Astrocyte (in vitro differentiated cells and primary cell): ENCODE data around the gene CCDC6. TPM values are rescaled to one million over a fixed set of nuclear protein-coding genes. Genes with fewer than 3 reads are reported as not detected.

Experiments
- DNase-seq: peaks from one replicate; pipeline ENCODE4 v3.0.0-alpha.2; 2010; ENCODE audit warnings: low read depth
- FAIRE-seq: peaks from 2 replicates; lab custom pipeline; 2011; peaks lifted over from hg19 to GRCh38; lab: Jason Lieb, UNC
- H2AFZ ChIP-seq: 2 replicates; pipeline ENCODE4 v1.6.0; 2012; ENCODE audit warnings: low read depth, low read length, inconsistent platforms
- H3K27ac ChIP-seq: 2 replicates; pipeline ENCODE4 v1.5.1; 2011; ENCODE audit warnings: low read depth, low read length, inconsistent platforms
- H3K27me3 ChIP-seq: 2 replicates; pipeline ENCODE4 v1.6.0; 2011; ENCODE audit warnings: low read length, inconsistent platforms; ENCODE audit not compliant: insufficient read depth
- H3K36me3 ChIP-seq: 2 replicates; pipeline ENCODE4 v1.5.1; 2011; ENCODE audit warnings: low read length, inconsistent platforms; ENCODE audit not compliant: insufficient read depth
- H3K4me1 ChIP-seq: 2 replicates; pipeline ENCODE4 v1.5.1; 2011; ENCODE audit warnings: low read length, inconsistent platforms; ENCODE audit not compliant: insufficient read depth
- H3K4me2 ChIP-seq: 2 replicates; pipeline ENCODE4 v1.6.0; 2012; ENCODE audit warnings: low read length, inconsistent platforms
- H3K4me3 ChIP-seq: 2 replicates; pipeline ENCODE4 v1.5.1; 2011; ENCODE audit warnings: low read depth, mild to moderate bottlenecking, low read length, inconsistent platforms; ENCODE audit not compliant: insufficient read depth
- H3K79me2 ChIP-seq: 2 replicates; pipeline ENCODE4 v1.6.0; 2012; ENCODE audit warnings: mild to moderate bottlenecking, low read length, inconsistent platforms; ENCODE audit not compliant: insufficient read depth
- H3K9ac ChIP-seq: 2 replicates; pipeline ENCODE4 v1.6.0; 2012; ENCODE audit warnings: mild to moderate bottlenecking, low read length, inconsistent platforms
- H3K9me3 ChIP-seq: 2 replicates; pipeline ENCODE4 v1.5.1; 2012; ENCODE audit warnings: low read depth, mild to moderate bottlenecking, low read length, inconsistent platforms; ENCODE audit not compliant: insufficient read depth
- H4K20me1 ChIP-seq: 2 replicates; pipeline ENCODE4 v1.6.0; 2012; ENCODE audit warnings: low read length, inconsistent platforms; ENCODE audit not compliant: insufficient read depth
- H3K27ac Mint-ChIP-seq: one replicate; pipeline ENCODE4 v1.8.0; 2021; ENCODE audit warnings: mild to moderate bottlenecking, mixed read lengths; ENCODE audit not compliant: unreplicated experiment
- H3K27me3 Mint-ChIP-seq: one replicate; pipeline ENCODE4 v1.8.0; 2021; ENCODE audit warnings: low read depth, mixed read lengths; ENCODE audit not compliant: unreplicated experiment
- H3K36me3 Mint-ChIP-seq: one replicate; pipeline ENCODE4 v1.8.0; 2021; ENCODE audit warnings: low read depth, mixed read lengths; ENCODE audit not compliant: unreplicated experiment
- H3K4me1 Mint-ChIP-seq: one replicate; pipeline ENCODE4 v1.8.0; 2021; ENCODE audit warnings: low read depth, mixed read lengths; ENCODE audit not compliant: unreplicated experiment
- H3K4me3 Mint-ChIP-seq: one replicate; pipeline ENCODE4 v1.8.0; 2021; ENCODE audit warnings: mild to moderate bottlenecking, moderate library complexity, mixed read lengths; ENCODE audit not compliant: unreplicated experiment
- H3K9me3 Mint-ChIP-seq: one replicate; pipeline ENCODE4 v1.8.0; 2021; ENCODE audit warnings: mild to moderate bottlenecking, mixed read lengths; ENCODE audit not compliant: unreplicated experiment
- CTCF ChIP-seq: IDR thresholded peaks from 2 replicates; pipeline ENCODE4 v1.5.1; 2011; ENCODE audit warnings: low read depth, mild to moderate bottlenecking, inconsistent platforms, low read length, moderate library complexity; ENCODE audit not compliant: insufficient read depth
- EZH2 ChIP-seq: IDR thresholded peaks from 2 replicates; pipeline ENCODE4 v1.6.1; 2012; ENCODE audit warnings: mild to moderate bottlenecking, low read length, inconsistent platforms; ENCODE audit not compliant: insufficient read depth
- total RNA-seq: library from RNA; stranded (reverse); gene quantifications from 2 replicates; pipeline ENCODE4 v1.2.1, GENCODE V29; 2021

Gene CCDC6
- total RNA-seq, 1 donor from 2014 or later = 69.4 TPM

GRCh38 chr10:59843748-59844147 lies 62.6 kb downstream of the CCDC6 start:
- Mint-ChIP-seq H3K9me3 (no peaks in the 10 kb centered on the region), H3K27me3 (no peaks in the 10 kb centered on the region), H3K4me1 (peaks cover 23% of the 10 kb centered on the region), H3K4me3 (no peak overlapping the region), H3K36me3 (peaks cover 22% of the 10 kb centered on the region), H3K27ac (no peak overlapping the region)
- H3K9me3 ChIP-seq = no peaks in the 10 kb centered on the region
- H3K36me3 ChIP-seq = peaks cover 7% of the 10 kb centered on the region
- TF ChIP-seq EZH2 (no peak), CTCF (no peak)
- H3K4me1 ChIP-seq = no peaks in the 10 kb centered on the region
- no peak overlapping the region for H3K27ac ChIP-seq
- H3K4me2 ChIP-seq = no peak overlapping the region
- H4K20me1 ChIP-seq = peaks cover 21% of the 10 kb centered on the region
- H3K9ac ChIP-seq = no peak overlapping the region
- H3K79me2 ChIP-seq = peaks cover 4% of the 10 kb centered on the region
- DNase-seq (no peak), FAIRE-seq (no peak)
- H2AFZ ChIP-seq = no peak overlapping the region
- no peaks in the 10 kb centered on the region for H3K27me3 ChIP-seq
- H3K4me3 ChIP-seq = no peak overlapping the region

DNA sequence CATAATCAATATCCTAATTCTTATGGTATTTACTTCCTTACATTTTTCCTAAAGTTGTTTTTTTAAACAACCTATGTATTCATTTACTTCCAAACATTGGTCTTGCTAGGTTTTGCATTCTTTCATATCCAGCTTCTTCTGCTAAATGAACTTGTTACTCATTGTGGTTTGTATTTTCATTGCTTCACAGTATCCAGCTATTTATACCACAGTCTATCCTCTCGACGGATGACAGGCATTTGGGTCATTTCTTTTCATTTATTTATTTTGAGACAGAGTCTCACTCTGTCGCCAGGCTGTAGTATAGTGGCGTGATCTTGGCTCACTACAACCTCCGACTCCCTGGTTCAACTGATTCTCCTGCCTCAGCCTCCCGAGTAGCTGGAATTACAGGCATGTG lies 66.8 kb downstream of the CCDC6 start:
- Mint-ChIP-seq H3K4me1 (peaks cover 26% of the 10 kb centered on the region), H3K27ac (peak overlapping the region; percentile 76), H3K4me3 (no peak overlapping the region), H3K27me3 (no peaks in the 10 kb centered on the region), H3K36me3 (peaks cover 27% of the 10 kb centered on the region), H3K9me3 (no peaks in the 10 kb centered on the region)
- Histone ChIP-seq H3K4me3 (no peak overlapping the region), H2AFZ (no peak overlapping the region), H3K9ac (no peak overlapping the region), H3K36me3 (peaks cover 7% of the 10 kb centered on the region), H4K20me1 (peaks cover 49% of the 10 kb centered on the region), H3K4me2 (peak overlapping the region; percentile 5), H3K9me3 (no peaks in the 10 kb centered on the region), H3K27me3 (no peaks in the 10 kb centered on the region), H3K79me2 (peaks cover 13% of the 10 kb centered on the region), H3K27ac (no peak overlapping the region), H3K4me1 (no peaks in the 10 kb centered on the region)
- TF ChIP-seq EZH2 (no peak), CTCF (no peak)
- DNase-seq = peak; percentile 78
- FAIRE-seq = peak; percentile 52

DNA sequence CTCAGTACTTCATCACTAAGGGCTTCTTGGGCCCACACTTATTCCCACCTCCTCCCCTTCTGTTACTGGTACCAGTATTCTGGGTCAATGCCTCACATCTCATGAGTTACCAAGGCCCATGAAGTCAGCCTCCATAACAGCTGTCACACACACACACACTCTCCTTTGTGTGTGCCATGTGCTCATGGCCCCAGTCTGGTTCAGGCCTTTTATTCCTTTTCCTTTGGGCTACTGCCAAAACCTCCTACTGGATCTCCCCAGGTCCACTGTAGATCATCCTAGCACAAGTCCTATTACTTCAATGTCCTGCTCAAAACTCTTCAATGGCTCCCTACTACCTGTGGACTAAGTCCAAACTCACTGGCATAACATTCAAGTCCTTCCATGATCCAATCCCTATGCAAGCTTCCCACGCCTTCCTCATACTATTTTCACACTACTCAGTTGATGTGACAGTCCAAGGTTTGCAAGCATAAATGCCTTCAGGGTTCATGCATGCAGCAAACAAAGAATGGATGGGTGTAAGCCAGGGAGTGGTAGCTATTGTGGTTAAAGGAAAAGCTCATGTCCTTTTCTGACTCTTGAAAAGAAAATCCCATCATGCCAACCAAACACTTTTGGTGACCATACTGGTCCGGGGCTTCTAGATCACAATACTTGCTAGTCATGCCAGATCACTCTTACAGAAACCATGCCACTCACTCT lies 68.1 kb downstream of the CCDC6 start:
- Mint-ChIP-seq H3K4me3 (no peak overlapping the region), H3K4me1 (peaks cover 19% of the 10 kb centered on the region), H3K36me3 (peaks cover 22% of the 10 kb centered on the region), H3K27ac (peak overlapping the region; percentile 30), H3K27me3 (no peaks in the 10 kb centered on the region), H3K9me3 (no peaks in the 10 kb centered on the region)
- no peaks in the 10 kb centered on the region for H3K9me3 ChIP-seq
- peaks cover 4% of the 10 kb centered on the region for H3K36me3 ChIP-seq
- no peaks in the 10 kb centered on the region for H3K27me3 ChIP-seq
- no peak overlapping the region for H3K27ac ChIP-seq
- no peak overlapping the region for H3K4me3 ChIP-seq
- H3K79me2 ChIP-seq = peaks cover 16% of the 10 kb centered on the region
- H3K9ac ChIP-seq = no peak overlapping the region
- H3K4me2 ChIP-seq = no peak overlapping the region
- DNase-seq = no peak
- peaks cover 55% of the 10 kb centered on the region for H4K20me1 ChIP-seq
- FAIRE-seq = no peak
- TF ChIP-seq EZH2 (no peak), CTCF (no peak)
- H2AFZ ChIP-seq = no peak overlapping the region
- no peaks in the 10 kb centered on the region for H3K4me1 ChIP-seq
